Esophagus muscularis mucosa (tissue), 4 donors: ENCODE results near the gene CCR8.

Source experiments
- CTCF ChIP-seq, 3 experiments: fragments of 200-600 bp in 2 of 3; fragments of 450-650 bp in 1 of 3; sonication (generic) in 2 of 3; IDR thresholded peaks; one replicate each; pipeline ENCODE4 v1.5.1; 2017 to 2019; ENCODE audit warnings: antibody characterized with exemption in 3 of 3, mild to moderate bottlenecking in 2 of 3, moderate library complexity in 1 of 3
- EP300 ChIP-seq: sonication (generic); formaldehyde crosslinking; IDR thresholded peaks from one replicate; pipeline ENCODE4 v1.6.1; 2017; ENCODE audit warnings: antibody characterized with exemption
- POLR2A ChIP-seq: fragments of 450-650 bp; IDR thresholded peaks from one replicate; pipeline ENCODE4 v1.6.1; 2017; ENCODE audit warnings: antibody characterized with exemption, moderate library complexity, mild to moderate bottlenecking, low read depth
- POLR2AphosphoS5 ChIP-seq, 2 donors: sonication (generic); formaldehyde crosslinking; IDR thresholded peaks; one replicate each; pipeline ENCODE4 v1.6.1; 2017; ENCODE audit warnings: antibody characterized with exemption in 2 of 2

DNA sequence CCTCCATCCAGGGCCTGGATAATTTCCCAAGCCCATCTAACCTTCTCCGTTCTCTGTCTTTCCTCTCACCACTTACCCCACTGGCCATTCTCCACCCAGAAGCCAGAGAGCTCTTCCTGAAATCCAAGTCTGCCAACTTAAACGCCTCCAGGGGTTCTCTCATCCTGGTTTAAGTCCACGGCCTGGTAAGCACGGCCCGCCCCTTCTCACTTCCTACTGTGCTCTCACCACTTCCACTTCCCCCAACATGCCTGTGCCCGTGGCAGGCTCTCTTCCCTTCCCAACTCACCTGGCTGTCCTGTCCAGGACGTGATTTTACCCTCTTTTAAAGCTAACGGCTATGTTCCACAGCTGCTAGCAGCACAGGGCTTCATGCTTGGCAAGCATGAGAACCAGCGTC lies 48.0 kb upstream of the CCR8 start:
- TF ChIP-seq POLR2A (no peak), CTCF (IDR thresholded peaks at IDR 0.05) (no peak), POLR2AphosphoS5 (IDR thresholded peaks at IDR 0.05) (no peak), EP300 (no peak)
